C4-2B (cell line): ENCODE data around the gene DMAC1.

Experiments
- ZFX ChIP-seq: fragments of 450-650 bp; IDR thresholded peaks from 2 replicates; pipeline ENCODE4 v1.6.1; 2017
- TF ChIP-seq, protein P1 (sequence below): fragments of 450-650 bp; conservative IDR thresholded peaks from 2 replicates; pipeline ENCODE4 v1.5.1; 2017; ENCODE audit warnings: mild to moderate bottlenecking

- TF ChIP-seq, protein P1, sequence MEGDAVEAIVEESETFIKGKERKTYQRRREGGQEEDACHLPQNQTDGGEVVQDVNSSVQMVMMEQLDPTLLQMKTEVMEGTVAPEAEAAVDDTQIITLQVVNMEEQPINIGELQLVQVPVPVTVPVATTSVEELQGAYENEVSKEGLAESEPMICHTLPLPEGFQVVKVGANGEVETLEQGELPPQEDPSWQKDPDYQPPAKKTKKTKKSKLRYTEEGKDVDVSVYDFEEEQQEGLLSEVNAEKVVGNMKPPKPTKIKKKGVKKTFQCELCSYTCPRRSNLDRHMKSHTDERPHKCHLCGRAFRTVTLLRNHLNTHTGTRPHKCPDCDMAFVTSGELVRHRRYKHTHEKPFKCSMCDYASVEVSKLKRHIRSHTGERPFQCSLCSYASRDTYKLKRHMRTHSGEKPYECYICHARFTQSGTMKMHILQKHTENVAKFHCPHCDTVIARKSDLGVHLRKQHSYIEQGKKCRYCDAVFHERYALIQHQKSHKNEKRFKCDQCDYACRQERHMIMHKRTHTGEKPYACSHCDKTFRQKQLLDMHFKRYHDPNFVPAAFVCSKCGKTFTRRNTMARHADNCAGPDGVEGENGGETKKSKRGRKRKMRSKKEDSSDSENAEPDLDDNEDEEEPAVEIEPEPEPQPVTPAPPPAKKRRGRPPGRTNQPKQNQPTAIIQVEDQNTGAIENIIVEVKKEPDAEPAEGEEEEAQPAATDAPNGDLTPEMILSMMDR: no peak
- TF ChIP-seq ZFX: no peak
Observed at GRCh38 chr9:7784472-7784871, 15.1 kb downstream of the DMAC1 start.
